Gastrocnemius medialis (tissue), 4 donors: Measurements from ENCODE around the gene NUAK2. TPM values are rescaled to one million over a fixed set of nuclear protein-coding genes. Genes with fewer than 3 reads are reported as not detected.

Experiments
- ATAC-seq, 2 donors: fragments of 150-250 bp; one replicate each; pipeline ENCODE4 v1.9.1; 2016
- DNase-seq, 2 donors: peaks; one replicate each; pipeline ENCODE4 v3.0.0-alpha.2; 2019
- H3K27ac ChIP-seq, 4 donors: fragments of 200-600 bp; sonication (generic); 1 replicate in 1 of 4; 2 replicates in 3 of 4; pipeline ENCODE4 v1.5.1; 2016 to 2018; ENCODE audit warnings: mild to moderate bottlenecking in 2 of 4, moderate library complexity in 1 of 4
- H3K27me3 ChIP-seq, 3 donors: fragments of 200-600 bp; sonication (generic) in 2 of 3; 1 replicate in 1 of 3; 2 replicates in 2 of 3; pipeline versions ENCODE4 v1.5.1 to v1.6.0; 2016 to 2019; ENCODE audit warnings: mild to moderate bottlenecking in 1 of 3, moderate library complexity in 1 of 3
- H3K36me3 ChIP-seq, 2 donors: fragments of 200-600 bp; sonication (generic) in 1 of 2; one replicate each; pipeline ENCODE4 v1.5.1; 2017 to 2018
- H3K4me1 ChIP-seq, 2 donors: fragments of 200-600 bp; sonication (generic) in 1 of 2; one replicate each; pipeline ENCODE4 v1.5.1; 2016 to 2017; ENCODE audit warnings: mild to moderate bottlenecking in 2 of 2
- H3K4me3 ChIP-seq, 4 donors: fragments of 200-600 bp; sonication (generic) in 3 of 4; 1 replicate in 1 of 4; 2 replicates in 3 of 4; pipeline ENCODE4 v1.5.1; 2016 to 2019; ENCODE audit warnings: mild to moderate bottlenecking in 2 of 4
- H3K9me3 ChIP-seq, 3 donors: fragments of 200-600 bp; sonication (generic) in 2 of 3; 1 replicate in 1 of 3; 2 replicates in 2 of 3; pipeline ENCODE4 v1.5.1; 2016 to 2019
- POLR2A ChIP-seq, 2 donors: fragments of 450-650 bp; IDR thresholded peaks; one replicate each; pipeline ENCODE4 v1.6.1; 2017; ENCODE audit warnings: antibody characterized with exemption in 2 of 2, mild to moderate bottlenecking in 2 of 2, moderate library complexity in 2 of 2
- in situ Hi-C, 4 donors: fragments of 200-750 bp; cut with MboI; loops; one replicate each; pipeline versions ENCODE4 v1.15.0 to v1.8.0; 2017; ENCODE audit warnings: low sequenced_read_pairs in 4 of 4
- intact Hi-C: fragments of 100-400 bp; cut with DNase I; formaldehyde crosslinking; loops from one replicate; pipeline ENCODE4 v1.15.1; 2023; ENCODE audit warnings: low total_unique reads
- total RNA-seq, 4 donors: library from RNA; depleted of rRNA; stranded (reverse); fragments of >200 nt; gene quantifications; one replicate each; pipeline versions ENCODE4 v1.1.0 to v1.2.3, GENCODE V29; 2016
- TF ChIP-seq, protein P1 (sequence below), 5 experiments: fragments of 450-650 bp in 3 of 5; fragments of 200-600 bp in 2 of 5; sonication (generic) in 2 of 5; IDR thresholded peaks in 4 of 5; conservative IDR thresholded peaks in 1 of 5; 1 replicate in 4 of 5; 2 replicates in 1 of 5; pipeline ENCODE4 v1.5.1; 2016 to 2019; ENCODE audit warnings: antibody characterized with exemption in 5 of 5, mild to moderate bottlenecking in 3 of 5, moderate library complexity in 3 of 5

Gene NUAK2
- total RNA-seq, 4 donors from 2014 or later: 0.42 to 1.9 (median 0.58) TPM

DNA sequence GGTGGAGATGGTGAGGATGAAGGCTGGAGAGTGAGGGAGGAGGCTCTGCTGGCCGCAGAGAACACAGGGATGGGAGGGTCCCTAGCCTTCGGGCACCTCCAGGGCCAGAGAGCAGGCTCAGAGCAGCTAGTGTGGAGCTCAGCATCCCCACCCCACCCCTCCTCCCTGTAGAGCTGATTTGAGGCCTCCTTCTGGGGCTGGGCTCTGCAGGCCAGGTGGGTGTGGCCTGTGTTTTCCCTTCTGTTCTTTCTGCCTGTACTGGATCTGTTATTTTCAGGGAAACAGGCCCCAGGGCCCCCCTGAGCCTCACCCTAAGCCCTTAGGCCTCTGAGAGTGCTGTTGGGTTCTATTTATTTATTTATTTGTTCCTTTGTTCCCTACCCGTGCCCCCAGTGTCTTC is 49.0 kb downstream of the NUAK2 start:
- in situ Hi-C loops (loop anchor here in 2 of 4 donors (5.0 to 25.0 kb wide), 2 partner anchors 55 to 285 kb away; no protein-coding TSS in a partner anchor), intact Hi-C loops (no loop called here)
- no peak for ATAC-seq
- H3K4me3 ChIP-seq: no peak overlapping the region
- TF ChIP-seq POLR2A (IDR thresholded peaks at IDR 0.05): no peak
- TF ChIP-seq, protein P1, sequence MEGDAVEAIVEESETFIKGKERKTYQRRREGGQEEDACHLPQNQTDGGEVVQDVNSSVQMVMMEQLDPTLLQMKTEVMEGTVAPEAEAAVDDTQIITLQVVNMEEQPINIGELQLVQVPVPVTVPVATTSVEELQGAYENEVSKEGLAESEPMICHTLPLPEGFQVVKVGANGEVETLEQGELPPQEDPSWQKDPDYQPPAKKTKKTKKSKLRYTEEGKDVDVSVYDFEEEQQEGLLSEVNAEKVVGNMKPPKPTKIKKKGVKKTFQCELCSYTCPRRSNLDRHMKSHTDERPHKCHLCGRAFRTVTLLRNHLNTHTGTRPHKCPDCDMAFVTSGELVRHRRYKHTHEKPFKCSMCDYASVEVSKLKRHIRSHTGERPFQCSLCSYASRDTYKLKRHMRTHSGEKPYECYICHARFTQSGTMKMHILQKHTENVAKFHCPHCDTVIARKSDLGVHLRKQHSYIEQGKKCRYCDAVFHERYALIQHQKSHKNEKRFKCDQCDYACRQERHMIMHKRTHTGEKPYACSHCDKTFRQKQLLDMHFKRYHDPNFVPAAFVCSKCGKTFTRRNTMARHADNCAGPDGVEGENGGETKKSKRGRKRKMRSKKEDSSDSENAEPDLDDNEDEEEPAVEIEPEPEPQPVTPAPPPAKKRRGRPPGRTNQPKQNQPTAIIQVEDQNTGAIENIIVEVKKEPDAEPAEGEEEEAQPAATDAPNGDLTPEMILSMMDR (IDR thresholded peaks at IDR 0.05 in 4 of 5, conservative IDR thresholded peaks at IDR 0.05 in 1 of 5): no peak
- H3K9me3 ChIP-seq: no peaks in the 10 kb centered on the region
- H3K27me3 ChIP-seq: no peaks in the 10 kb centered on the region
- peak overlapping the region in 2 of 4 donors; percentile 81 to 91 for H3K27ac ChIP-seq
- DNase-seq: no peak
- peaks cover 0 to 5% of the 10 kb centered on the region in 2 donors for H3K36me3 ChIP-seq
- H3K4me1 ChIP-seq: peaks cover 17 to 31% of the 10 kb centered on the region in 2 donors

DNA sequence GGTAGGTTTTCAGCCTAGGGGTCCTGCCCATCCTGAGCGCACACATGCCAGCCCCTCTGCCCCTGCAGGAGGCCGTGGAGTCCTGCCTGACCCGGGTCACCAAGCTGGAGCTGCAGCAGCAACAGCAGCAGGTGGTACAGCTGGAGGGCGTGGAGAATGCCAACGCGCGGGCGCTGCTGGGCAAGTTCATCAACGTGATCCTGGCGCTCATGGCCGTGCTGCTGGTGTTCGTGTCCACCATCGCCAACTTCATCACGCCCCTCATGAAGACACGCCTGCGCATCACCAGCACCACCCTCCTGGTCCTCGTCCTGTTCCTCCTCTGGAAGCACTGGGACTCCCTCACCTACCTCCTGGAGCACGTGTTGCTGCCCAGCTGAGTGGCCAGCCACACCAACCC is 49.8 kb downstream of the NUAK2 start:
- H3K36me3 ChIP-seq: peaks cover 0 to 5% of the 10 kb centered on the region in 2 donors
- no peak overlapping the region for H3K4me3 ChIP-seq
- DNase-seq (no peak), ATAC-seq (no peak)
- H3K4me1 ChIP-seq: peaks cover 25 to 39% of the 10 kb centered on the region in 2 donors
- in situ Hi-C loops: loop anchor here in 2 of 4 donors (5.0 to 25.0 kb wide), 2 partner anchors 56 to 284 kb away; no protein-coding TSS in a partner anchor
- H3K27me3 ChIP-seq: no peaks in the 10 kb centered on the region
- TF ChIP-seq POLR2A (IDR thresholded peaks at IDR 0.05): no peak
- TF ChIP-seq, protein P1 (IDR thresholded peaks at IDR 0.05 in 4 of 5, conservative IDR thresholded peaks at IDR 0.05 in 1 of 5): no peak
- intact Hi-C loops: no loop called here
- H3K9me3 ChIP-seq: no peaks in the 10 kb centered on the region
- peak overlapping the region; percentile 77 to 91 (median 82) for H3K27ac ChIP-seq

DNA sequence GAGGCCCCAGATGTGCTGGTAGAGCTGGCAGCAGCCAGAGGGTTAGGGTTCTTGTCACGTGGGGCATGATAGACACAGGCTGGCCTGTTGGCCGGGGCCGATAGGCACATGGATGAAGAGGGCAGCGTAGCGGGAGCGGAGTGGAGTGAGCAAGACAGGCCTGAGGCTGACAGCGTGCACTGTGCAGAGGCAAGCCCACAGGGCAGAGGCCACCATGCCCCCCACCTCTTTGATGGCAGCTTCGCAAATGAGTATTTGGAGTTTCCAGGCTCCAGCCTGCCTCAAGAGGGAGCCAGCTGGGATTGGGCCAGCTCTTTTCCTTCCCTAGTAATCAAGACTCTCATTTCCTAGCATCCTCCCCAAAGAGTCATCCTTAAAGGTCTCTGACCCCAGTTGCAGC is 50.3 kb downstream of the NUAK2 start:
- intact Hi-C loops: no loop called here
- ATAC-seq: peak; percentile 6 to 10

DNA sequence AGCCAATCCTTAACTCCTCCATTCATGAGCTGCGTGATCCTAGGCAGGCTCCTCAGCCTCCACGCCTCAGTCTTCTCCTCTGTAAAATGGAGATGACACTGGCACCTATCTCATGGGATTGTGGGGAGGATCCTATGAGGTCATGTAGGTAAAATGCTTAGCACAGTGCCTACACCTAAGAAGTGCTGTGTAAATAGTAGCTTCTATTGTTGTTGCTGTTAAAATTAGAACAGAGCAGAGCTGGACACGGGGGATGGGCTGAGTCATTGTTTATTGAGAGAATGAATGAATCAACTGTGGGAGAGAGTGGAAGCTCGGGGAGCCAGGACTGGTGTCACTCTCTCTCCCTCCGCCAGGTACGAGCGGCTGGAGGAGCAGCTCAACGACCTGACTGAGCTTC is 50.8 kb downstream of the NUAK2 start:
- TF ChIP-seq, protein P1 (IDR thresholded peaks at IDR 0.05 in 4 of 5, conservative IDR thresholded peaks at IDR 0.05 in 1 of 5): no peak
- TF ChIP-seq POLR2A (IDR thresholded peaks at IDR 0.05): peak in 1 of 2 donors; percentile 9
- H3K27me3 ChIP-seq: no peaks in the 10 kb centered on the region
- no peaks in the 10 kb centered on the region for H3K9me3 ChIP-seq
- in situ Hi-C loops (loop anchor here in 2 of 4 donors (5.0 to 25.0 kb wide), 2 partner anchors 57 to 283 kb away; no protein-coding TSS in a partner anchor), intact Hi-C loops (no loop called here)
- DNase-seq (peak; percentile 68 to 80), ATAC-seq (peak; percentile 84 to 88)
- H3K4me1 ChIP-seq: peaks cover 29 to 43% of the 10 kb centered on the region in 2 donors
- H3K27ac ChIP-seq: peak overlapping the region; percentile 77 to 91 (median 82)
- H3K36me3 ChIP-seq: peaks cover 0 to 5% of the 10 kb centered on the region in 2 donors
- H3K4me3 ChIP-seq: no peak overlapping the region

More for the DNA sequence above, 50.3 kb downstream of the NUAK2 start:
- H3K4me1 ChIP-seq: peaks cover 29 to 43% of the 10 kb centered on the region in 2 donors
- H3K9me3 ChIP-seq: no peaks in the 10 kb centered on the region
- no peak for TF ChIP-seq POLR2A (IDR thresholded peaks at IDR 0.05)
- TF ChIP-seq, protein P1 (IDR thresholded peaks at IDR 0.05 in 4 of 5, conservative IDR thresholded peaks at IDR 0.05 in 1 of 5): no peak
- no peak overlapping the region for H3K4me3 ChIP-seq
- peak overlapping the region; percentile 77 to 91 (median 82) for H3K27ac ChIP-seq
- H3K36me3 ChIP-seq: peaks cover 0 to 5% of the 10 kb centered on the region in 2 donors
- H3K27me3 ChIP-seq: no peaks in the 10 kb centered on the region
- DNase-seq: no peak
- in situ Hi-C loops: loop anchor here in 2 of 4 donors (5.0 to 25.0 kb wide), 2 partner anchors 56 to 284 kb away; no protein-coding TSS in a partner anchor
